ACHN (cell line): ENCODE data around the gene GJC2.
"Not testable (repeated sequence)": the region's sequence is repeated elsewhere in the genome, so short reads cannot be mapped to it uniquely, and the experiment has no call there.

Source experiments
- DNase-seq: peaks from one replicate; pipeline ENCODE4 v3.0.0-alpha.2; 2015
- in situ Hi-C: cut with HindIII; loops from 2 replicates; pipeline ENCODE4 v1.10.0; 2017; ENCODE audit warnings: low sequenced_read_pairs, low pct_ligation_motif_present, low pct_unique_long_range_greater_than_20kb

Gene GJC2

DNA sequence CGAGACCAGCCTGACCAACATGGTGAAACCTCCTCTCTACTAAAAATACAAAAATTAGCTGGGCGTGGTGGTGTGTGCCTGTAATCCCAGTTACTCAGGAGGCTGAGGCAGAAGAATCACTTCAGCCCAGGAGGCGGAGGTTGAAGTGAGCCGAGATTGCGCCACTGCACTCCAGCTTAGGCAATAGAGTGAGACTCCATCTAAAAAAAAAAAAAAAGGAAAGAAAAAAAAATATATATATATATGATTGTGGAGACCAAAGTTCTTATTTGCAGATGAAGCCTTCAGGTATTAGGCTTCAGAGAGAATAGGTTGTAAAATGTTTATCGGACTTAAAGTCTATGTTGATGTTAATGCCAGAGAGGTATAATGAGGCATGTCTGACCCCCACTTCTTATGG is 38.4 kb upstream of the GJC2 start:
- DNase-seq, in situ Hi-C loops: not testable (repeated sequence)

- in situ Hi-C loops = no loop called here
- no peak for DNase-seq
Measured at GRCh38 chr1:228112167-228112566, 37.6 kb upstream of the GJC2 start.

GRCh38 chr1:228112617-228113016 is 37.1 kb upstream of the GJC2 start:
- DNase-seq = no peak
- in situ Hi-C loops = no loop called here

- DNase-seq = no peak
- in situ Hi-C loops = no loop called here
Measured at GRCh38 chr1:228114827-228115226, 34.9 kb upstream of the GJC2 start.

DNA sequence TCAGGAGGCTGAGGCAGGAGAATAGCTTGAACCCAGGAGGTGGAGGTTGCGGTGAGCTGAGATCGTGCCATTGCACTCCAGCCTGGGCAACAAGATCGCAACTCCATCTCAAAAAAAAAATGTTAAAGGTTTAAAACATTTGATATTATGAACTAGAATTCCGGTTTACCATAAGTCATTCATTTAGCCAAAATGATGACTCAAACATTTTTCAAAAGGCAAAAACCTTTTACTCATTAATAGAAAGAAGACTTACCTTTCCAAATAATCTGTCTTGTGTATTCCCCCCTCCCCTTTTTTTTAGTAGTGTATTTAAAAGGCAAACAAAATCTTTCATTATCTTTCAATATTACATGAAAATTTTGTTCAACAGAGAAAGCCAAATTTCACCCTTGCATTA is 32.4 kb upstream of the GJC2 start:
- in situ Hi-C loops = no loop called here
- DNase-seq = no peak

GRCh38 chr1:228118040-228118439 is 31.7 kb upstream of the GJC2 start:
- in situ Hi-C loops = no loop called here
- DNase-seq = no peak

DNA sequence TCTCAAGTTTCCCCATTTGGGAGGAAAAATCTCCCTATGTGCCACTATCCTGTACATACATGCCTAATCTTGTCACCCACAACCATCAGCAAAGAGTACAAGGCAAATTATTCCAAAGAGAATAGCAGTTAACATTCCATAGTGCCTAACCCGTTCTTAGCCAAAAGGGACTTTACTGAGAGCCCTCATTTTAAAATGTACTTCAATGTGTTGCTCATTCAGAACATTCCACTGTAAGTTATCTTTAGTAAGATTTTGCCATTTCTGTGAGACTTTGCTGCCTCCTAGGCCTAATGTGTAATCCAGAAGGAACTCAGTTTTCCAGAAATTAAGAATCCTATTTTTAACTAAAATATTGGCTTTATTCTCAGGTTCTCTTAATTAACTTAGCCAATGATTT is 29.4 kb upstream of the GJC2 start:
- in situ Hi-C loops = no loop called here
- no peak for DNase-seq

- no peak for DNase-seq
- in situ Hi-C loops = no loop called here
Measured at GRCh38 chr1:228120857-228121489, 28.8 kb upstream of the GJC2 start.

DNA sequence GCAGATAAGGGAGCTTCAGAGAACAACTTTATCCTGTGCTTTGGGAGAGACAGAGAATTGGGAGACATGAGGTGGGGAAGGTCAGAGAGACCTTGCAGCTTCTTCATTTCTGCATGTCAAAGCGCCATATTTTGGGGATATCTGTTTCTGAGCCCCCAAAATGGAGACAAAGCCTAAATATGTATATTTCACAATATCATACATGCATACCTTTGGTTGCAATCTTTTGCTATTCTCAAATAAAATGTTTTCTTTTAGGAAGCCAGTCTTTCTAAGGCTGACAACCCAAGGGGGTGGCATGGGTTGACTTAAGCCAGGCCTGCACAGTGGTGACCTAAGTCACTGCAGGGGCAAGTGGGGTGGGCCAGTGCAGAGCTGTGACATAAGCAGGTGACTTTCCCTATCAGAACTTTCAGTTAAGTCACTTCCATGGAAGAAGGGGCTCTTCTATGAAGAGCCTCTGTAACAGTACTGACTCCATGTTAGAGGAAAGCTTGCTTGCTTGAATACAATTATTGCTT is 26.7 kb upstream of the GJC2 start:
- DNase-seq = no peak
- in situ Hi-C loops = no loop called here

GRCh38 chr1:228123505-228123904 is 26.2 kb upstream of the GJC2 start:
- in situ Hi-C loops = no loop called here
- no peak for DNase-seq

GRCh38 chr1:228125185-228125584 is 24.5 kb upstream of the GJC2 start:
- no peak for DNase-seq
- in situ Hi-C loops = no loop called here

DNA sequence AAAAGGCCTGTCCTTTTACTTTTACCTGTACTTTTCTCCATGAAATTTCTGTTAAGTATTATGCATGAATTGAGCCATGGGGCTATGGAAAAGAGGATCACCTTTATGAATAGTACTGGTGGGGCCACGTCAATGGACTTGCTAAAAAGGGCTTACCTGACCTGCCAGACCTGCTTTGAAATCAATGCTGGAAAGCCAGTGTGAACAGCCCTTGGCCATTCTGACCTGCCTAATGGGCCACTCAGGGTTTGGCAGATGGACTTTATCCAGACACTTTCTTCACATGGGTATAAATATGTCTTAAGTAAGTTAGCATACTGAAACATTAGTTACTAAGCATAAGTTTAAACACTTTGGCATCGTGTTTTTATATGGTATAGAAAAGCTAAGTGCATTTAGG is 18.0 kb upstream of the GJC2 start:
- DNase-seq = no peak

GRCh38 chr1:228134591-228134990 is 15.1 kb upstream of the GJC2 start:
- DNase-seq = no peak
- in situ Hi-C loops = no loop called here

More for the DNA sequence above, 18.0 kb upstream of the GJC2 start:
- in situ Hi-C loops = no loop called here

- DNase-seq = no peak
- in situ Hi-C loops = no loop called here
Measured at GRCh38 chr1:228136901-228137300, 12.8 kb upstream of the GJC2 start.

- in situ Hi-C loops = no loop called here
- DNase-seq = no peak
Measured at GRCh38 chr1:228139406-228139930, 10.3 kb upstream of the GJC2 start.

- peak; percentile 100 for DNase-seq
- in situ Hi-C loops = no loop called here
Measured at GRCh38 chr1:228139931-228140723, 9.6 kb upstream of the GJC2 start, which contains the start of gene GUK1. Gene GUK1 (plus strand): TSS chr1:228140279. CDS start chr1:228140303, 24 bp downstream.

DNA sequence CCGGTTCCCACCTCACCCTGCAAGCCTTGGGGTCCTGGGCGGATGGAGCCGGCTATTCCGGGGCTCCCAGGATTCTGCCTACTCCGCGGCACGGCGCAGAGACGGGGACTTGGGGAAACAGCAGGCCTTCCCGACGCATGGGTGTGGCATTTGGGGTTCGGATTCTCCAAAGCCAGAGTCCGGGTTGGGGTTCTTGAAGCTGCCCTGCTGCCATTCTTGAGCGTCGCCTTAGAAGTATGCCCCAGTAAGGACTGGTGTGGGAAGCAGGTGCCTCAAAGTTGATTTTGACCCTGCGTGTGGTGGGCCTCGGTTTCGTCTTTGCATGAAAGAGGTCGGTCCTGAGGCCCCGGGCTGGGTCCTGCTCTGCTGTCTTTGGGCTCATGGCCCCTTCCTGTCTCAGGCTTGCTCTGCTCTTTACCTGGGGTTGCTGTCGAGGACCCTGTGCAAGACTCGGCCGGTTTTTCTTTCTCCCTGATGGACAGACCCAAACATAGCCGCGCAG is 9.0 kb upstream of the GJC2 start:
- no peak for DNase-seq
- in situ Hi-C loops = no loop called here

GRCh38 chr1:228141226-228142044 is 8.3 kb upstream of the GJC2 start:
- peak; percentile 80 for DNase-seq

More at GRCh38 chr1:228141226-228142044, 8.3 kb upstream of the GJC2 start:
- in situ Hi-C loops = no loop called here
